C4-2B (cell line): Measurements from ENCODE around the gene C11orf68.
"Not testable (repeated sequence)": the region's sequence is repeated elsewhere in the genome, so short reads cannot be mapped to it uniquely, and the experiment has no call there.

Experiments
- ZFX ChIP-seq: fragments of 450-650 bp; IDR thresholded peaks from 2 replicates; pipeline ENCODE4 v1.6.1; 2017
- TF ChIP-seq, protein P1 (sequence below): fragments of 450-650 bp; conservative IDR thresholded peaks from 2 replicates; pipeline ENCODE4 v1.5.1; 2017; ENCODE audit warnings: mild to moderate bottlenecking

DNA sequence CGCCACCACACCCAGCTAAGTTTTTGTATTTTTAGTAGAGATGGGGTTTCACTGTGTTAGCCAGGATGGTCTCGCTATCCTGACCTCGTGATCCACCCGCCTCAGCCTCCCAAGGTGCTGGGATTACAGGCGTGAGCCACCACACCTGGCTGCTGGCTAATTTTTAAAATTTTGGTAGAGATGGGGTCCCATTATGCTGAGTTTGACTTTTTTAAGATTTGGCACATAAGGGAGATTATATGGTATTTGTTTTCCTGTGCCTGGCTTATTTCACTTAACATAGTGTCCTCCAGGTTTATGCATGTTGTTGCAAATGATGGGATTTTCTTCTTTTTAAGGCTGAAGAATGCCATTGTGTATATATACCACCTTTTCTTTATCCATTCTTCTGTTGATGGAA lies 31.8 kb upstream of the C11orf68 start:
- TF ChIP-seq, protein P1, sequence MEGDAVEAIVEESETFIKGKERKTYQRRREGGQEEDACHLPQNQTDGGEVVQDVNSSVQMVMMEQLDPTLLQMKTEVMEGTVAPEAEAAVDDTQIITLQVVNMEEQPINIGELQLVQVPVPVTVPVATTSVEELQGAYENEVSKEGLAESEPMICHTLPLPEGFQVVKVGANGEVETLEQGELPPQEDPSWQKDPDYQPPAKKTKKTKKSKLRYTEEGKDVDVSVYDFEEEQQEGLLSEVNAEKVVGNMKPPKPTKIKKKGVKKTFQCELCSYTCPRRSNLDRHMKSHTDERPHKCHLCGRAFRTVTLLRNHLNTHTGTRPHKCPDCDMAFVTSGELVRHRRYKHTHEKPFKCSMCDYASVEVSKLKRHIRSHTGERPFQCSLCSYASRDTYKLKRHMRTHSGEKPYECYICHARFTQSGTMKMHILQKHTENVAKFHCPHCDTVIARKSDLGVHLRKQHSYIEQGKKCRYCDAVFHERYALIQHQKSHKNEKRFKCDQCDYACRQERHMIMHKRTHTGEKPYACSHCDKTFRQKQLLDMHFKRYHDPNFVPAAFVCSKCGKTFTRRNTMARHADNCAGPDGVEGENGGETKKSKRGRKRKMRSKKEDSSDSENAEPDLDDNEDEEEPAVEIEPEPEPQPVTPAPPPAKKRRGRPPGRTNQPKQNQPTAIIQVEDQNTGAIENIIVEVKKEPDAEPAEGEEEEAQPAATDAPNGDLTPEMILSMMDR = not testable (repeated sequence)
- not testable (repeated sequence) for TF ChIP-seq ZFX
